CD4-positive, alpha-beta T cell treated with Interleukin-12 subunit alpha and Interleukin-12 subunit beta, for 1 hour (primary cell): Measurements from ENCODE around the gene HSD17B1.
"Not testable (repeated sequence)": the region's sequence is repeated elsewhere in the genome, so short reads cannot be mapped to it uniquely, and the experiment has no call there.

ENCODE experiments used
- DNase-seq: peaks from one replicate; pipeline ENCODE4 v3.0.0-alpha.2; 2020

HSD17B1 gene

GRCh38 chr17:42526031-42526444, 26.7 kb upstream of the HSD17B1 start:
- no peak for DNase-seq

GRCh38 chr17:42527932-42528331, 24.8 kb upstream of the HSD17B1 start:
- DNase-seq, result no peak

GRCh38 chr17:42529061-42529460, 23.7 kb upstream of the HSD17B1 start:
- DNase-seq, result no peak

GRCh38 chr17:42530952-42531454, 21.7 kb upstream of the HSD17B1 start:
- no peak for DNase-seq

GRCh38 chr17:42531455-42532354, 21.0 kb upstream of the HSD17B1 start:
- peak; percentile 64 for DNase-seq

GRCh38 chr17:42535155-42536047, 17.3 kb upstream of the HSD17B1 start:
- DNase-seq, result no peak

GRCh38 chr17:42536048-42536371, 16.7 kb upstream of the HSD17B1 start, which contains the start of gene NAGLU:
TSS of gene NAGLU (plus strand) at chr17:42536241. CDS start at chr17:42536273, 32 bp downstream.
- DNase-seq, result peak; percentile 80

GRCh38 chr17:42536372-42537155, 16.2 kb upstream of the HSD17B1 start:
- DNase-seq, result peak; percentile 71

- DNase-seq, result no peak
Measured at GRCh38 chr17:42537156-42537805, 15.4 kb upstream of the HSD17B1 start.

- DNase-seq, result no peak
Measured at GRCh38 chr17:42537826-42538451, 14.8 kb upstream of the HSD17B1 start.

GRCh38 chr17:42538482-42538881, 14.2 kb upstream of the HSD17B1 start:
- DNase-seq, result no peak

- DNase-seq, result not testable (repeated sequence)
Measured at GRCh38 chr17:42540558-42540957, 12.2 kb upstream of the HSD17B1 start.

GRCh38 chr17:42541041-42541833, 11.5 kb upstream of the HSD17B1 start:
- DNase-seq, result peak; percentile 20

GRCh38 chr17:42543190-42544079, 9.3 kb upstream of the HSD17B1 start:
- DNase-seq, result no peak

- no peak for DNase-seq
Measured at GRCh38 chr17:42544874-42545283, 7.8 kb upstream of the HSD17B1 start.

GRCh38 chr17:42545755-42546505, 6.8 kb upstream of the HSD17B1 start:
- not testable (repeated sequence) for DNase-seq

GRCh38 chr17:42547001-42547461, 5.7 kb upstream of the HSD17B1 start:
- DNase-seq, result no peak

GRCh38 chr17:42547698-42548069, 5.0 kb upstream of the HSD17B1 start:
- DNase-seq, result no peak
